ENCODE data around the gene NABP2.
"Not testable (repeated sequence)": the region's sequence is repeated elsewhere in the genome, so short reads cannot be mapped to it uniquely, and the experiment has no call there.

Gene NABP2

GRCh38 chr12:56242986-56243385 is 18.8 kb downstream of the NABP2 start:
- FAIRE-seq (no peak), DNase-seq (ENCODE audit: insufficient read length, low spot score) (no peak)

GRCh38 chr12:56243731-56244181 is 19.6 kb downstream of the NABP2 start:
- DNase-seq (ENCODE audit: insufficient read length, low spot score) (no peak), FAIRE-seq (no peak)

- FAIRE-seq (no peak), DNase-seq (ENCODE audit: insufficient read length, low spot score) (no peak)
These were observed 20.4 kb downstream of the NABP2 start for GRCh38 chr12:56244494-56244893.

- DNase-seq (ENCODE audit: insufficient read length, low spot score) (no peak), FAIRE-seq (no peak)
These were observed 23.8 kb downstream of the NABP2 start for GRCh38 chr12:56247923-56248322.

- no peak for FAIRE-seq
- no peak for DNase-seq (ENCODE audit: insufficient read length, low spot score)
These were observed 24.6 kb downstream of the NABP2 start for GRCh38 chr12:56248711-56249110.

GRCh38 chr12:56252649-56253048 is 28.5 kb downstream of the NABP2 start:
- no peak for DNase-seq (ENCODE audit: insufficient read length, low spot score)

GRCh38 chr12:56253091-56253490 is 28.9 kb downstream of the NABP2 start:
- FAIRE-seq (no peak), DNase-seq (ENCODE audit: insufficient read length, low spot score) (no peak)

More at GRCh38 chr12:56252649-56253048, 28.5 kb downstream of the NABP2 start:
- FAIRE-seq = no peak

GRCh38 chr12:56255671-56256070 is 31.5 kb downstream of the NABP2 start:
- FAIRE-seq (no peak), DNase-seq (ENCODE audit: insufficient read length, low spot score) (no peak)

- DNase-seq (ENCODE audit: insufficient read length, low spot score) = peak; percentile 25
- no peak for FAIRE-seq
These were observed 32.3 kb downstream of the NABP2 start for GRCh38 chr12:56256326-56256960.

- FAIRE-seq (no peak), DNase-seq (ENCODE audit: insufficient read length, low spot score) (no peak)
These were observed 32.9 kb downstream of the NABP2 start for GRCh38 chr12:56257071-56257470.

GRCh38 chr12:56257491-56258067 is 33.4 kb downstream of the NABP2 start:
- DNase-seq (ENCODE audit: insufficient read length, low spot score) (peak; percentile 47), FAIRE-seq (no peak)

- DNase-seq (ENCODE audit: insufficient read length, low spot score) (peak; percentile 82), FAIRE-seq (peak; percentile 9)
These were observed 34.1 kb downstream of the NABP2 start, which contains the start of gene ANKRD52 for GRCh38 chr12:56258068-56258819. Gene ANKRD52, minus strand, starts transcription at chr12:56258384. Its CDS starts 115 bp downstream, at chr12:56258269.

- FAIRE-seq (no peak), DNase-seq (ENCODE audit: insufficient read length, low spot score) (no peak)
These were observed 34.7 kb downstream of the NABP2 start for GRCh38 chr12:56258820-56259183.

GRCh38 chr12:56260380-56260779 is 36.2 kb downstream of the NABP2 start:
- DNase-seq (ENCODE audit: insufficient read length, low spot score) (no peak), FAIRE-seq (no peak)

GRCh38 chr12:56260921-56261320 is 36.8 kb downstream of the NABP2 start:
- DNase-seq (ENCODE audit: insufficient read length, low spot score) (no peak), FAIRE-seq (no peak)

- FAIRE-seq (no peak), DNase-seq (ENCODE audit: insufficient read length, low spot score) (peak; percentile 83)
These were observed 37.5 kb downstream of the NABP2 start for GRCh38 chr12:56261503-56262232.

GRCh38 chr12:56262955-56263354 is 38.8 kb downstream of the NABP2 start:
- FAIRE-seq; DNase-seq (ENCODE audit: insufficient read length, low spot score): not testable (repeated sequence)

- FAIRE-seq; DNase-seq (ENCODE audit: insufficient read length, low spot score): not testable (repeated sequence)
These were observed 42.0 kb downstream of the NABP2 start for GRCh38 chr12:56266068-56266692.

- DNase-seq (ENCODE audit: insufficient read length, low spot score) (peak; percentile 90), FAIRE-seq (peak; percentile 89)
These were observed 42.7 kb downstream of the NABP2 start, which contains the start of gene COQ10A for GRCh38 chr12:56266693-56267442. Gene COQ10A, plus strand, starts transcription at chr12:56266942. Its CDS starts 177 bp downstream, at chr12:56267119.

Data from HTR-8/SVneo (cell line).